NB4 (cell line): ENCODE results near the gene TENT4B.

Source experiments
- DNase-seq: peaks from one replicate; pipeline ENCODE4 v3.0.0; 2010; ENCODE audit warnings: low read depth
- H3K4me3 ChIP-seq: one replicate; pipeline ENCODE4 v1.5.1; 2011; ENCODE audit warnings: mild to moderate bottlenecking, low read depth, low read length, moderate library complexity
- MYC ChIP-seq: IDR thresholded peaks from 2 replicates; pipeline ENCODE4 v1.6.1; 2011; ENCODE audit warnings: low read depth, low read length
- POLR2A ChIP-seq: IDR thresholded peaks from 2 replicates; pipeline ENCODE4 v1.6.1; 2011; ENCODE audit warnings: mild to moderate bottlenecking; ENCODE audit not compliant: insufficient read length; ENCODE audit errors: extremely low read depth
- TF ChIP-seq, protein P1 (sequence below): IDR thresholded peaks from 2 replicates; pipeline ENCODE4 v1.6.1; 2011; ENCODE audit warnings: low read depth, low read length
- TF ChIP-seq, protein P2 (sequence below): IDR thresholded peaks from one replicate; pipeline ENCODE4 v1.5.1; 2012; ENCODE audit warnings: low read depth, low read length

Gene TENT4B

DNA sequence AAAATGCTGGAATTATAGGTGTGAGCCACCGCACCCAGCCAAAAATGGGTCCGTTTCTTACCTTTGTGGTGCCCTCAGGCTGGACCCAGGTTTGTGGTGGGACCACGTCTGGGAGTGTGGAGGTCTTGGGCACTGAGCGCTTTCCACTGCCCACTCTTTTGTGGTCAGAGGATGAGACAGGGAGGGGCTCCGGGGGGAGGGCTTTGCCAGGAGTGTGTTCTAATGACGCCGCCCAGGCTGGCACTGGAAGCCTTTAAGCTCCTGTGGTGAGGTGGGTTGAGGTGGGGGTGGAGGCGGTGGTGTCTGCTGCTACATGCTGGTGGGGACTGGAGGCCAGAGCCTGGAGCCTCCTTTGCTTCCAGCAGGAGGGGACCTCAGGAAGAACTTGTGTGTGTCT, 100.4 kb downstream of the TENT4B start:
- DNase-seq = no peak
- H3K4me3 ChIP-seq = no peak overlapping the region
- TF ChIP-seq, protein P1, sequence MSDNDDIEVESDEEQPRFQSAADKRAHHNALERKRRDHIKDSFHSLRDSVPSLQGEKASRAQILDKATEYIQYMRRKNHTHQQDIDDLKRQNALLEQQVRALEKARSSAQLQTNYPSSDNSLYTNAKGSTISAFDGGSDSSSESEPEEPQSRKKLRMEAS = no peak
- TF ChIP-seq, protein P2, sequence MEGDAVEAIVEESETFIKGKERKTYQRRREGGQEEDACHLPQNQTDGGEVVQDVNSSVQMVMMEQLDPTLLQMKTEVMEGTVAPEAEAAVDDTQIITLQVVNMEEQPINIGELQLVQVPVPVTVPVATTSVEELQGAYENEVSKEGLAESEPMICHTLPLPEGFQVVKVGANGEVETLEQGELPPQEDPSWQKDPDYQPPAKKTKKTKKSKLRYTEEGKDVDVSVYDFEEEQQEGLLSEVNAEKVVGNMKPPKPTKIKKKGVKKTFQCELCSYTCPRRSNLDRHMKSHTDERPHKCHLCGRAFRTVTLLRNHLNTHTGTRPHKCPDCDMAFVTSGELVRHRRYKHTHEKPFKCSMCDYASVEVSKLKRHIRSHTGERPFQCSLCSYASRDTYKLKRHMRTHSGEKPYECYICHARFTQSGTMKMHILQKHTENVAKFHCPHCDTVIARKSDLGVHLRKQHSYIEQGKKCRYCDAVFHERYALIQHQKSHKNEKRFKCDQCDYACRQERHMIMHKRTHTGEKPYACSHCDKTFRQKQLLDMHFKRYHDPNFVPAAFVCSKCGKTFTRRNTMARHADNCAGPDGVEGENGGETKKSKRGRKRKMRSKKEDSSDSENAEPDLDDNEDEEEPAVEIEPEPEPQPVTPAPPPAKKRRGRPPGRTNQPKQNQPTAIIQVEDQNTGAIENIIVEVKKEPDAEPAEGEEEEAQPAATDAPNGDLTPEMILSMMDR = no peak
- TF ChIP-seq MYC (no peak), POLR2A (no peak)

- TF ChIP-seq, protein P1 = no peak
- TF ChIP-seq MYC = no peak
- no peak for TF ChIP-seq POLR2A
- TF ChIP-seq, protein P2 = no peak
- H3K4me3 ChIP-seq = no peak overlapping the region
- no peak for DNase-seq
These were observed 101.0 kb downstream of the TENT4B start for GRCh38 chr16:50254072-50254471.

- TF ChIP-seq POLR2A (no peak), MYC (no peak)
- TF ChIP-seq, protein P1 = no peak
- TF ChIP-seq, protein P2 = no peak
- DNase-seq = no peak
These were observed 102.4 kb downstream of the TENT4B start for GRCh38 chr16:50255538-50255937.

DNA sequence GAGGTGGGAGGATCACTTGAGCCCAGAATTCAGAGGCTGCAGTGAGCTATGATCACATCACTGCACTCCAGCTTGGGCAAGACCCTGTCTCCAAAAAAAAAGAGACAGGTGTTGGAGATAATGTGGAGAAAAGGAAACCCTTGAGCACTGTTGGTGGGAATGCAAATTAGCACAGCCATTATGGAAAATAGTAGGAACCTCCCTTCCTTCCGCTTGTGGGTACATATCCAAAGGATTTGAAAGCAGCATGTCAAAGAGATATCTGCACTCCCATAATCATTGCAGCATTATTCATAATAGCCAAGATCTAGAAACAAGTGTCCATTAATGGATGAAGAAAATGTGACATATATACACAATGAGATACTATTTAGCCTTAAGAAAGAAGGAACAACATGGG, 103.5 kb downstream of the TENT4B start:
- no peak overlapping the region for H3K4me3 ChIP-seq
- no peak for TF ChIP-seq POLR2A
- TF ChIP-seq, protein P1 = no peak
- no peak for TF ChIP-seq MYC
- TF ChIP-seq, protein P2 = no peak
- DNase-seq = no peak

More at GRCh38 chr16:50255538-50255937, 102.4 kb downstream of the TENT4B start:
- H3K4me3 ChIP-seq = no peak overlapping the region

GRCh38 chr16:50257876-50258275, 104.8 kb downstream of the TENT4B start:
- no peak overlapping the region for H3K4me3 ChIP-seq
- TF ChIP-seq, protein P2 = no peak
- DNase-seq = no peak
